Epithelial cell of esophagus (primary cell): ENCODE data around the gene SLBP.

Experiments used
- DNase-seq: peaks from one replicate; pipeline ENCODE4 v3.0.0; 2010; ENCODE audit warnings: low read depth
- H3K4me3 ChIP-seq: 2 replicates; pipeline ENCODE4 v1.5.1; 2011; ENCODE audit warnings: mild to moderate bottlenecking, low read length, control low read depth
- TF ChIP-seq, protein P1 (sequence below): IDR thresholded peaks from 2 replicates; pipeline ENCODE4 v1.5.1; 2011; ENCODE audit warnings: low read depth, mild to moderate bottlenecking, low read length, control low read depth, inconsistent platforms; ENCODE audit not compliant: insufficient read depth; ENCODE audit errors: missing control alignments

The SLBP gene

GRCh38 chr4:1664141-1664540 is 48.0 kb downstream of the SLBP start:
- DNase-seq = no peak
- TF ChIP-seq, protein P1, sequence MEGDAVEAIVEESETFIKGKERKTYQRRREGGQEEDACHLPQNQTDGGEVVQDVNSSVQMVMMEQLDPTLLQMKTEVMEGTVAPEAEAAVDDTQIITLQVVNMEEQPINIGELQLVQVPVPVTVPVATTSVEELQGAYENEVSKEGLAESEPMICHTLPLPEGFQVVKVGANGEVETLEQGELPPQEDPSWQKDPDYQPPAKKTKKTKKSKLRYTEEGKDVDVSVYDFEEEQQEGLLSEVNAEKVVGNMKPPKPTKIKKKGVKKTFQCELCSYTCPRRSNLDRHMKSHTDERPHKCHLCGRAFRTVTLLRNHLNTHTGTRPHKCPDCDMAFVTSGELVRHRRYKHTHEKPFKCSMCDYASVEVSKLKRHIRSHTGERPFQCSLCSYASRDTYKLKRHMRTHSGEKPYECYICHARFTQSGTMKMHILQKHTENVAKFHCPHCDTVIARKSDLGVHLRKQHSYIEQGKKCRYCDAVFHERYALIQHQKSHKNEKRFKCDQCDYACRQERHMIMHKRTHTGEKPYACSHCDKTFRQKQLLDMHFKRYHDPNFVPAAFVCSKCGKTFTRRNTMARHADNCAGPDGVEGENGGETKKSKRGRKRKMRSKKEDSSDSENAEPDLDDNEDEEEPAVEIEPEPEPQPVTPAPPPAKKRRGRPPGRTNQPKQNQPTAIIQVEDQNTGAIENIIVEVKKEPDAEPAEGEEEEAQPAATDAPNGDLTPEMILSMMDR = no peak
- H3K4me3 ChIP-seq = no peak overlapping the region

DNA sequence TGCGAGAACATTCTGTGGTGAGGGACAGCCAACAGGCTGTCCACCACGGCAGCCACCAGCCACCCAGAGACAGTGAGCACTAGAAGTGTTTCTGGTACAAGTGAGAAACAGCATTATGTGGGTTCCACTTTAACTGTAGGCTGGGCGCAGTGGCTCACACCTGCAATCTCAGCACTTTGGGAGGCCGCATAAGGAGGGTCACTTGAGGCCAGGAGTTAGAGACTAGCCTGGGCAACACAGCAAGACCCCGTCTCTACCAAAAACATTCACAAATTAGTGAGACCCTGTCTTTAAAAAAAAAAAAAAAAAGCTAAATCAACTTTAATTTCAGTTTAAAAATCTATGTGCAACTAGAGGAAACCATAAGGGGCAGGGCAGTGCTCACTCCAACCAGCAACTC is 48.6 kb downstream of the SLBP start:
- TF ChIP-seq, protein P1 = no peak
- H3K4me3 ChIP-seq = no peak overlapping the region
- DNase-seq = no peak

GRCh38 chr4:1661695-1662094 is 50.4 kb downstream of the SLBP start:
- DNase-seq = no peak
- no peak overlapping the region for H3K4me3 ChIP-seq
- TF ChIP-seq, protein P1 = no peak

DNA sequence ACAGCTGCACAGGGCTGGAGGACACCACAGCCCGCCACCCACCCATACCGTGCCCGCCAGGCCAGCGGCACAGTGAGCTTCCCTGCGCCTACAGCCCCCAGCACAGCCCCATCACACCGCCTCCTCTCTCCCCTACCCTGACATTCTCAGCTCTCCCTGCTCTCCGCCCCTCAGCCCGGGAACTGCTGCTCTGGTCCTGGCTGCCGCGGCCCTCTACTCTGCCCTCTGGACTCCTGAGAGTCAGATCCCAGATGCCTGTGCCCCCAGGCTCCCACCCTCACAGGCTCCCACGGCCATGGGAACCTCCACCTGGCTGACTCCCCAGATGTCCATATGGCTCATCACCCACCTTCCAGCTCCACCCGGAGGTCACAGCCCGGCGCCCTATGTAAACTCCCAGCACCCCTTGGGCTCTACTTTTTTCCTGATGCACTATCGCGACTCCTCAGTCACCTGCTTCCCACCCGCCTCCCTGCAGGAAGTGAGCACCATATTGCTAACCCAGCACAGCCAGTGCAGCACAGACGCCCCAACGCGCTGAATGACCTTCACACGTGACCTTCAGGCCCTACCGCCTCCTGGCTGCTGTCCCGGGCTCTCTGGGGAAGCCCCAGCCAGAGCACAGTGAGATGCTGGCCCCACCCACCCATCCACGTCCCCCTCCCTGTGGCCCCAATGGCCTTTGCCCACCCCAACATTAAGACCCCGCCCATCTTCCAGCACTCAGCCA is 51.0 kb downstream of the SLBP start:
- no peak overlapping the region for H3K4me3 ChIP-seq
- no peak for DNase-seq
- TF ChIP-seq, protein P1 = no peak

DNA sequence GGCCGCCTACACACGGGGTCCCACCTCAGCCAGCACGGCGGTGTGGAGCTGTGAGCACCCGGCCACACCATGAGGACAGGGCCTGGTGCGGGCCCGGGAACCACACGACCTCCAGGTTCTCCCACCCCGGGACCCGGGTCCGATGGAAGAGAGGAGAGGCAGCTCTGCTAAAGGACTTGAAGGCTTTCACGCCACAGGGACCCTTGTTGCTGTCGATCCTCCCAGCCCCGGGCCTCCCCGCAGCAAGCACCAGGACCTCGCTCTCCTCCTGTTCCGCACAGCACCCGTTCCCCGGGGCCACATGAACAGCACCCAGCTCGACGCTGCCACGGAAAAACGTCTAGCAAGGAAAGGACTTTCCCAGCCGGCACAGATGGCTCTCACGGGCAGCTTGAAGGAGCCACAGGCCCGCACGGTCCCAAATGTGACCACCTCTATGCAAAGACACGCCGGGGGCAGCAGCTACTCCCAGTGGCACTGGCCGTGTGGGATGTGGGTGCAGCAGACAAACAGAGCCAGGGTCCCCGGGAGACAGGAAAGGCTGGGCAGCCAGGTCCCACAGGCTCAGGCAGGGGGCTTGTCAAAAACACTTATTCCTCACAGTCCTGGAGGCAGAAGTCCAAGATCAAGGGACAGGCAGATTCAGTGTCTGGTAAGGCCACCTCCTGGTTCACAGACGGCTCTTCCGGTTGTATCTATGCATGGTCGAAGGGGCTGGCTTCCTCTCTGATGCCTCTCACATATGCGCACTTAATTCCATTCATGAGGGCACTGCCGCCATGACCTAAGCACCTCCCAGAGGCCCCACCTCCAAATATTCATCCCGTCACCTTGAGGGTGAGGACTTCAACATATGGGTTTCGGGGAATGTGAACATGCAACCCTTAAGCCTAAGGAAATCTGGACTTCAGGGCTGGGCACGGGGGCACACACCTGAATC is 52.7 kb downstream of the SLBP start:
- DNase-seq = no peak
- no peak overlapping the region for H3K4me3 ChIP-seq
- TF ChIP-seq, protein P1 = no peak

- TF ChIP-seq, protein P1 = no peak
- H3K4me3 ChIP-seq = no peak overlapping the region
- DNase-seq = no peak
Measured at GRCh38 chr4:1658581-1658980, 53.5 kb downstream of the SLBP start.
